ENCODE data around the gene MALRD1. TPM values are rescaled to one million over a fixed set of nuclear protein-coding genes. Genes with fewer than 3 reads are reported as not detected.

Gene MALRD1
- total RNA-seq, 5 donors from 2014 or later (not counting 1 experiment from before 2014, with no cell fraction given) = 0.32 TPM; not detected in 4

GRCh38 chr10:19256331-19256730, 207.7 kb downstream of the MALRD1 start:
- peaks cover 10 to 25% (median 17%) of the 10 kb centered on the region in 3 donors for H3K9me3 Mint-ChIP-seq
- CTCF ChIA-PET = no interaction called here

DNA sequence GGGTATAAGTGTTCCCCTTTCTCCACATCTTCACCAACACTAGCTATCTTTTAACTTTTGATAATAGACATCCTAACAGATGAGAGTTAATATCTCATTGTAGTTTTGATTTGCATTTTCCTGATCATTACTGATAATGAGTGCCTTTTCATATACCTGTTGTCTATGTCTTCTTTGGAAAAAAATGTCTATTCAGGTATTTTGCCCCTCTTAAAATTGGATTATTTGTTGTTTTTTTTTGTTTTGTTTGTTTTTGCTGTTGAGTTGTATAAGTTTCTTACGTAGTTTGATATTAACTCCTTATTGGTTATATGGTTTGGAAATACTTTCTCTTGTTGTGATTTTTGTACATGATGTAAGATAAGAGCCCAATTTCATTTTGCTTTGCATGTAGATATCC, 214.7 kb downstream of the MALRD1 start:
- DNase-seq (no peak), ATAC-seq (replicated peaks in 1 of 4) (no peak)
- Mint-ChIP-seq H3K4me1 (no peaks in the 10 kb centered on the region), H3K9me3 (peaks cover 16 to 34% (median 17%) of the 10 kb centered on the region in 3 donors), H3K27me3 (no peaks in the 10 kb centered on the region), H3K36me3 (no peaks in the 10 kb centered on the region), H3K4me3 (no peak overlapping the region), H3K27ac (no peak overlapping the region)
- Histone ChIP-seq H3K27me3 (replicated peaks in 1 of 2; ENCODE audit: control insufficient read depth in 2 of 2, extremely low read depth in 1 of 2, insufficient read depth in 2 of 2, low read length in 1 of 2) (no peaks in the 10 kb centered on the region), H3K9me3 (no peaks in the 10 kb centered on the region), H3K36me3 (ENCODE audit: control insufficient read depth in 2 of 2, extremely low read depth in 1 of 2, insufficient read depth in 1 of 2, low read length in 1 of 2) (no peaks in the 10 kb centered on the region), H3K27ac (ENCODE audit: low read length) (no peak overlapping the region), H3K4me1 (ENCODE audit: control insufficient read depth in 1 of 2, extremely low read depth in 1 of 2, insufficient read depth in 2 of 2, low read length in 2 of 2) (no peaks in the 10 kb centered on the region), H3K4me3 (ENCODE audit: control insufficient read depth in 1 of 2, extremely low read depth in 1 of 2, low read length in 1 of 2) (no peak overlapping the region)
- CTCF ChIA-PET = no interaction called here
- POLR2A ChIA-PET = no interaction called here
- no CpG with 5 or more reads among the region's 1 CpG for WGBS (ENCODE audit: insufficient coverage)

More at GRCh38 chr10:19256331-19256730, 207.7 kb downstream of the MALRD1 start:
- H3K4me3 Mint-ChIP-seq = no peak overlapping the region
- no CpG with 5 or more reads among the region's 1 CpG for WGBS (ENCODE audit: insufficient coverage)
- no peak for ATAC-seq (replicated peaks in 1 of 4)
- no peaks in the 10 kb centered on the region for H3K4me1 Mint-ChIP-seq
- DNase-seq = no peak
- no peaks in the 10 kb centered on the region for H3K27me3 ChIP-seq (replicated peaks in 1 of 2; ENCODE audit: control insufficient read depth in 2 of 2, extremely low read depth in 1 of 2, insufficient read depth in 2 of 2, low read length in 1 of 2)
- H3K27ac ChIP-seq (ENCODE audit: low read length) = no peak overlapping the region
- no peaks in the 10 kb centered on the region for H3K36me3 Mint-ChIP-seq
- no peaks in the 10 kb centered on the region for H3K9me3 ChIP-seq
- H3K27ac Mint-ChIP-seq = no peak overlapping the region
- POLR2A ChIA-PET = no interaction called here
- no peak overlapping the region for H3K4me3 ChIP-seq (ENCODE audit: control insufficient read depth in 1 of 2, extremely low read depth in 1 of 2, low read length in 1 of 2)
- H3K36me3 ChIP-seq (ENCODE audit: control insufficient read depth in 2 of 2, extremely low read depth in 1 of 2, insufficient read depth in 1 of 2, low read length in 1 of 2) = no peaks in the 10 kb centered on the region
- no peaks in the 10 kb centered on the region for H3K4me1 ChIP-seq (ENCODE audit: control insufficient read depth in 1 of 2, extremely low read depth in 1 of 2, insufficient read depth in 2 of 2, low read length in 2 of 2)
- no peaks in the 10 kb centered on the region for H3K27me3 Mint-ChIP-seq

DNA sequence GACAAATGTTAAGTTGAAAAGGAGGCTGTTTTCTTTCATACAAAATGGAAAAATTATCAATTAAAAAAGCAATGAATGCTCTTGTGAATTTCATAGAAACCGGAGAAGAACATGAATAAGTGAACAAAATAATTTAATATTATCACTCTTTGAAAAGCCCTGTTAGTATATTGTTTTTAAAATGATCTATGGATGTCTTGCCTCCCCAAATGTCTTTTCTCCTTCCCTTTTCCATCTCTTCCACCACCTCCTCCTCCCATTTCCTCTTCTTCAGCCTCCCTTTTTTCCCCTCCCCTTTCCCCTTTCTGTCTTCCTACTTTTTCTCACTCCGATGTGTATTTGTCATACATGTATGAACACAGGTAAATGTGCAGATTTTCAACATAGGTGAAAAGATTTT, 234.7 kb downstream of the MALRD1 start:
- ATAC-seq (replicated peaks in 1 of 4) (no peak), DNase-seq (no peak)
- Mint-ChIP-seq H3K4me3 (no peak overlapping the region), H3K27me3 (no peaks in the 10 kb centered on the region), H3K9me3 (peaks cover 5 to 16% (median 12%) of the 10 kb centered on the region in 3 donors), H3K36me3 (no peaks in the 10 kb centered on the region), H3K27ac (no peak overlapping the region), H3K4me1 (no peaks in the 10 kb centered on the region)
- Histone ChIP-seq H3K4me1 (ENCODE audit: control insufficient read depth in 1 of 2, extremely low read depth in 1 of 2, insufficient read depth in 2 of 2, low read length in 2 of 2) (no peaks in the 10 kb centered on the region), H3K4me3 (ENCODE audit: control insufficient read depth in 1 of 2, extremely low read depth in 1 of 2, low read length in 1 of 2) (no peak overlapping the region), H3K36me3 (ENCODE audit: control insufficient read depth in 2 of 2, extremely low read depth in 1 of 2, insufficient read depth in 1 of 2, low read length in 1 of 2) (no peaks in the 10 kb centered on the region), H3K27me3 (replicated peaks in 1 of 2; ENCODE audit: control insufficient read depth in 2 of 2, extremely low read depth in 1 of 2, insufficient read depth in 2 of 2, low read length in 1 of 2) (no peaks in the 10 kb centered on the region), H3K9me3 (no peaks in the 10 kb centered on the region), H3K27ac (ENCODE audit: low read length) (no peak overlapping the region)
- WGBS (ENCODE audit: insufficient coverage) = no CpG with 5 or more reads among the region's 2 CpGs
- POLR2A ChIA-PET = no interaction called here
- CTCF ChIA-PET = no interaction called here

- ATAC-seq (replicated peaks in 1 of 4) (no peak), DNase-seq (no peak)
- H3K27ac Mint-ChIP-seq = no peak overlapping the region
- no peak overlapping the region for H3K4me3 Mint-ChIP-seq
- H3K9me3 ChIP-seq = no peaks in the 10 kb centered on the region
- H3K4me1 Mint-ChIP-seq = no peaks in the 10 kb centered on the region
- H3K4me3 ChIP-seq (ENCODE audit: control insufficient read depth in 1 of 2, extremely low read depth in 1 of 2, low read length in 1 of 2) = no peak overlapping the region
- no peaks in the 10 kb centered on the region for H3K36me3 ChIP-seq (ENCODE audit: control insufficient read depth in 2 of 2, extremely low read depth in 1 of 2, insufficient read depth in 1 of 2, low read length in 1 of 2)
- no peaks in the 10 kb centered on the region for H3K27me3 Mint-ChIP-seq
- H3K9me3 Mint-ChIP-seq = peaks cover 5 to 20% (median 8%) of the 10 kb centered on the region in 3 donors
- H3K27me3 ChIP-seq (replicated peaks in 1 of 2; ENCODE audit: control insufficient read depth in 2 of 2, extremely low read depth in 1 of 2, insufficient read depth in 2 of 2, low read length in 1 of 2) = no peaks in the 10 kb centered on the region
- H3K4me1 ChIP-seq (ENCODE audit: control insufficient read depth in 1 of 2, extremely low read depth in 1 of 2, insufficient read depth in 2 of 2, low read length in 2 of 2) = no peaks in the 10 kb centered on the region
- POLR2A ChIA-PET = no interaction called here
- H3K36me3 Mint-ChIP-seq = no peaks in the 10 kb centered on the region
- CTCF ChIA-PET = no interaction called here
- 100% methylated on average over 2 of the region's 5 CpGs for WGBS (ENCODE audit: insufficient coverage)
- no peak overlapping the region for H3K27ac ChIP-seq (ENCODE audit: low read length)
Observed at GRCh38 chr10:19283786-19284185, 235.2 kb downstream of the MALRD1 start.

GRCh38 chr10:19290770-19291169, 242.2 kb downstream of the MALRD1 start:
- Histone ChIP-seq H3K9me3 (no peaks in the 10 kb centered on the region), H3K27me3 (replicated peaks in 1 of 2; ENCODE audit: control insufficient read depth in 2 of 2, extremely low read depth in 1 of 2, insufficient read depth in 2 of 2, low read length in 1 of 2) (no peaks in the 10 kb centered on the region), H3K27ac (ENCODE audit: low read length) (no peak overlapping the region), H3K4me3 (ENCODE audit: control insufficient read depth in 1 of 2, extremely low read depth in 1 of 2, low read length in 1 of 2) (no peak overlapping the region), H3K36me3 (ENCODE audit: control insufficient read depth in 2 of 2, extremely low read depth in 1 of 2, insufficient read depth in 1 of 2, low read length in 1 of 2) (no peaks in the 10 kb centered on the region), H3K4me1 (ENCODE audit: control insufficient read depth in 1 of 2, extremely low read depth in 1 of 2, insufficient read depth in 2 of 2, low read length in 2 of 2) (no peaks in the 10 kb centered on the region)
- Mint-ChIP-seq H3K36me3 (no peaks in the 10 kb centered on the region), H3K4me3 (no peak overlapping the region), H3K4me1 (no peaks in the 10 kb centered on the region), H3K27ac (no peak overlapping the region), H3K9me3 (peaks cover 3 to 8% (median 5%) of the 10 kb centered on the region in 3 donors), H3K27me3 (no peaks in the 10 kb centered on the region)
- WGBS (ENCODE audit: insufficient coverage) = no CpG with 5 or more reads among the region's 1 CpG
- ATAC-seq (replicated peaks in 1 of 4) (no peak), DNase-seq (no peak)
- ChIA-PET CTCF (no interaction called here), POLR2A (no interaction called here)

DNA sequence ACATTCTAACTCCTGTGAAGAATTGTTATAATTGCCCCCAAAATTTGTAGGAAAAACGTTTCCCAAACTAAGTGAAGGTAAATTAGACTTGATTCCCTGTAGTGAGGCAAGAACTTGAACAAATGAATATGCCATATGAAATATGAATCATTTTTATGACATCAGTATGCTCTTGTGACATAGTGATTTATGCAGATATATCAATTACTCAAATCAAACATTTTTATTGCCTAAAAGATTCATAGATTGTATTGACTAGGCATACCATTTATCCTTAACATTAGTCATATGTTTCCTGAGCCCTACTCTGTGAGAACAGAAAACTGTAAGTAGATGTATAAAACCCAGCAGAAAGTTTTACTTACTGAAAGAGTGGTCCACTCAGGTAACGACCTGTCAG, 245.6 kb downstream of the MALRD1 start:
- POLR2A ChIA-PET = interaction anchor here in 1 of 2 donors (0.6 kb wide), 1 partner anchor 26 kb away, joined by 3 read pairs; no protein-coding TSS in a partner anchor
- H3K4me1 ChIP-seq (ENCODE audit: control insufficient read depth in 1 of 2, extremely low read depth in 1 of 2, insufficient read depth in 2 of 2, low read length in 2 of 2) = no peaks in the 10 kb centered on the region
- no peak for ATAC-seq (replicated peaks in 1 of 4)
- Mint-ChIP-seq H3K9me3 (peaks cover 0 to 9% (median 5%) of the 10 kb centered on the region in 3 donors), H3K27ac (no peak overlapping the region), H3K36me3 (no peaks in the 10 kb centered on the region), H3K4me1 (no peaks in the 10 kb centered on the region), H3K4me3 (no peak overlapping the region), H3K27me3 (no peaks in the 10 kb centered on the region)
- H3K27ac ChIP-seq (ENCODE audit: low read length) = no peak overlapping the region
- H3K4me3 ChIP-seq (ENCODE audit: control insufficient read depth in 1 of 2, extremely low read depth in 1 of 2, low read length in 1 of 2) = no peak overlapping the region
- H3K27me3 ChIP-seq (replicated peaks in 1 of 2; ENCODE audit: control insufficient read depth in 2 of 2, extremely low read depth in 1 of 2, insufficient read depth in 2 of 2, low read length in 1 of 2) = no peaks in the 10 kb centered on the region
- CTCF ChIA-PET = no interaction called here
- no CpG with 5 or more reads among the region's 2 CpGs for WGBS (ENCODE audit: insufficient coverage)
- H3K36me3 ChIP-seq (ENCODE audit: control insufficient read depth in 2 of 2, extremely low read depth in 1 of 2, insufficient read depth in 1 of 2, low read length in 1 of 2) = no peaks in the 10 kb centered on the region
- no peak for DNase-seq
- no peaks in the 10 kb centered on the region for H3K9me3 ChIP-seq

GRCh38 chr10:19299645-19300044, 251.0 kb downstream of the MALRD1 start:
- Histone ChIP-seq H3K4me3 (ENCODE audit: control insufficient read depth in 1 of 2, extremely low read depth in 1 of 2, low read length in 1 of 2) (no peak overlapping the region), H3K9me3 (no peaks in the 10 kb centered on the region), H3K27ac (ENCODE audit: low read length) (no peak overlapping the region), H3K4me1 (ENCODE audit: control insufficient read depth in 1 of 2, extremely low read depth in 1 of 2, insufficient read depth in 2 of 2, low read length in 2 of 2) (no peaks in the 10 kb centered on the region), H3K36me3 (ENCODE audit: control insufficient read depth in 2 of 2, extremely low read depth in 1 of 2, insufficient read depth in 1 of 2, low read length in 1 of 2) (no peaks in the 10 kb centered on the region), H3K27me3 (replicated peaks in 1 of 2; ENCODE audit: control insufficient read depth in 2 of 2, extremely low read depth in 1 of 2, insufficient read depth in 2 of 2, low read length in 1 of 2) (no peaks in the 10 kb centered on the region)
- no peak overlapping the region for H3K27ac Mint-ChIP-seq
- H3K4me3 Mint-ChIP-seq = no peak overlapping the region
- 22% methylated on average over 2 of the region's 3 CpGs for WGBS (ENCODE audit: insufficient coverage)
- DNase-seq (no peak), ATAC-seq (replicated peaks in 1 of 4) (no peak)
- H3K36me3 Mint-ChIP-seq = no peaks in the 10 kb centered on the region
- ChIA-PET POLR2A (no interaction called here), CTCF (no interaction called here)
- H3K9me3 Mint-ChIP-seq = peaks cover 4 to 26% (median 16%) of the 10 kb centered on the region in 3 donors
- no peaks in the 10 kb centered on the region for H3K4me1 Mint-ChIP-seq
- H3K27me3 Mint-ChIP-seq = no peaks in the 10 kb centered on the region
